HUES6 (cell line): ENCODE measurements around the gene LTBP1.
"Not testable (repeated sequence)": the region's sequence is repeated elsewhere in the genome, so short reads cannot be mapped to it uniquely, and the experiment has no call there.

Experiments used
- H3K27ac ChIP-seq: 2 replicates; pipeline ENCODE4 v1.7.0; 2013; ENCODE audit warnings: low read depth, mild to moderate bottlenecking, low read length, inconsistent platforms
- H3K27me3 ChIP-seq: 2 replicates; pipeline ENCODE4 v1.6.1; 2013; ENCODE audit warnings: low read length; ENCODE audit not compliant: control insufficient read depth, insufficient read depth
- H3K36me3 ChIP-seq: 2 replicates; pipeline ENCODE4 v1.6.1; 2013; ENCODE audit warnings: low read length; ENCODE audit not compliant: control insufficient read depth, insufficient read depth
- H3K4me1 ChIP-seq: 2 replicates; pipeline ENCODE4 v1.6.1; 2013; ENCODE audit warnings: low read length; ENCODE audit not compliant: control insufficient read depth, insufficient read depth
- H3K4me3 ChIP-seq: 2 replicates; pipeline ENCODE4 v1.5.1; 2013; ENCODE audit warnings: low read depth, low read length
- H3K9ac ChIP-seq: one replicate; pipeline ENCODE4 v1.6.1; 2013; ENCODE audit warnings: mild to moderate bottlenecking, low read length
- H3K9me3 ChIP-seq: 2 replicates; pipeline ENCODE4 v1.6.1; 2013; ENCODE audit warnings: low read depth, low read length; ENCODE audit not compliant: control insufficient read depth, insufficient read depth

The LTBP1 gene

GRCh38 chr2:33383855-33384598 is 437.3 kb downstream of the LTBP1 start:
- Histone ChIP-seq H3K9me3 (no peaks in the 10 kb centered on the region), H3K27ac (no peak overlapping the region), H3K4me1 (peaks cover 9% of the 10 kb centered on the region), H3K36me3 (no peaks in the 10 kb centered on the region), H3K4me3 (no peak overlapping the region), H3K27me3 (no peaks in the 10 kb centered on the region), H3K9ac (no peak overlapping the region)

- Histone ChIP-seq H3K4me1 (peaks cover 5% of the 10 kb centered on the region), H3K4me3 (no peak overlapping the region), H3K27ac (no peak overlapping the region), H3K9me3 (no peaks in the 10 kb centered on the region), H3K27me3 (no peaks in the 10 kb centered on the region), H3K9ac (no peak overlapping the region), H3K36me3 (no peaks in the 10 kb centered on the region)
Observed at GRCh38 chr2:33384599-33384961, 437.8 kb downstream of the LTBP1 start.

- H3K27ac ChIP-seq: no peak overlapping the region
- no peak overlapping the region for H3K9ac ChIP-seq
- no peaks in the 10 kb centered on the region for H3K9me3 ChIP-seq
- 0 out of 2 replicates have a peak, but pooled peaks cover 4% of the 10 kb centered on the region for H3K4me1 ChIP-seq
- H3K27me3 ChIP-seq: no peaks in the 10 kb centered on the region
- H3K4me3 ChIP-seq: no peak overlapping the region
- H3K36me3 ChIP-seq: no peaks in the 10 kb centered on the region
Observed at GRCh38 chr2:33388996-33389395, 442.2 kb downstream of the LTBP1 start.

GRCh38 chr2:33389695-33390094 is 442.9 kb downstream of the LTBP1 start:
- not testable (repeated sequence) for H3K27ac ChIP-seq, H3K4me3 ChIP-seq, H3K4me1 ChIP-seq, H3K27me3 ChIP-seq, H3K36me3 ChIP-seq, H3K9ac ChIP-seq, H3K9me3 ChIP-seq

GRCh38 chr2:33391529-33392255 is 444.9 kb downstream of the LTBP1 start:
- Histone ChIP-seq H3K27me3 (no peaks in the 10 kb centered on the region), H3K27ac (no peak overlapping the region), H3K4me1 (peaks cover 6% of the 10 kb centered on the region; the same call in 1 of the 2 replicates), H3K9me3 (no peaks in the 10 kb centered on the region), H3K4me3 (no peak overlapping the region), H3K9ac (no peak overlapping the region), H3K36me3 (no peaks in the 10 kb centered on the region)

- H3K4me1 ChIP-seq: peaks cover 11% of the 10 kb centered on the region
- H3K36me3 ChIP-seq: no peaks in the 10 kb centered on the region
- H3K9me3 ChIP-seq: no peaks in the 10 kb centered on the region
- no peak overlapping the region for H3K9ac ChIP-seq
- H3K27me3 ChIP-seq: no peaks in the 10 kb centered on the region
- no peak overlapping the region for H3K4me3 ChIP-seq
- H3K27ac ChIP-seq: no peak overlapping the region
Observed at GRCh38 chr2:33392366-33392765, 445.6 kb downstream of the LTBP1 start.

- no peaks in the 10 kb centered on the region for H3K27me3 ChIP-seq
Observed at GRCh38 chr2:33395034-33395433, 448.3 kb downstream of the LTBP1 start.

GRCh38 chr2:33395655-33396249 is 449.0 kb downstream of the LTBP1 start:
- H3K9me3 ChIP-seq: no peaks in the 10 kb centered on the region
- H3K27me3 ChIP-seq: no peaks in the 10 kb centered on the region
- H3K4me1 ChIP-seq: peaks cover 7% of the 10 kb centered on the region
- no peak overlapping the region for H3K9ac ChIP-seq
- no peaks in the 10 kb centered on the region for H3K36me3 ChIP-seq
- no peak overlapping the region for H3K4me3 ChIP-seq
- H3K27ac ChIP-seq: no peak overlapping the region

More at GRCh38 chr2:33395034-33395433, 448.3 kb downstream of the LTBP1 start:
- no peaks in the 10 kb centered on the region for H3K36me3 ChIP-seq
- H3K27ac ChIP-seq: no peak overlapping the region
- no peaks in the 10 kb centered on the region for H3K9me3 ChIP-seq
- H3K4me1 ChIP-seq: peaks cover 7% of the 10 kb centered on the region
- no peak overlapping the region for H3K4me3 ChIP-seq
- no peak overlapping the region for H3K9ac ChIP-seq

GRCh38 chr2:33404321-33404720 is 457.6 kb downstream of the LTBP1 start:
- H3K27me3 ChIP-seq: no peaks in the 10 kb centered on the region
- H3K4me3 ChIP-seq: no peak overlapping the region
- no peak overlapping the region for H3K27ac ChIP-seq
- H3K36me3 ChIP-seq: no peaks in the 10 kb centered on the region
- H3K9ac ChIP-seq: no peak overlapping the region
- peaks cover 9% of the 10 kb centered on the region for H3K9me3 ChIP-seq
- no peaks in the 10 kb centered on the region; the same call in 1 of the 2 replicates for H3K4me1 ChIP-seq

GRCh38 chr2:33406622-33407021 is 459.9 kb downstream of the LTBP1 start:
- Histone ChIP-seq H3K36me3 (no peaks in the 10 kb centered on the region), H3K27ac (no peak overlapping the region), H3K4me1 (no peaks in the 10 kb centered on the region; the same call in 1 of the 2 replicates), H3K27me3 (no peaks in the 10 kb centered on the region), H3K4me3 (no peak overlapping the region), H3K9me3 (peaks cover 9% of the 10 kb centered on the region), H3K9ac (no peak overlapping the region)

GRCh38 chr2:33408109-33408508 is 461.4 kb downstream of the LTBP1 start:
- Histone ChIP-seq H3K9ac (no peak overlapping the region), H3K36me3 (no peaks in the 10 kb centered on the region), H3K27me3 (no peaks in the 10 kb centered on the region), H3K27ac (no peak overlapping the region), H3K4me3 (no peak overlapping the region), H3K4me1 (no peaks in the 10 kb centered on the region; the same call in 1 of the 2 replicates), H3K9me3 (peaks cover 9% of the 10 kb centered on the region)
